ENCODE measurements around the gene DOC2B.

GRCh38 chr17:143785-144281 lies 37.6 kb downstream of the DOC2B start:
- TF ChIP-seq HDGF (IDR thresholded peaks at IDR 0.05; ENCODE audit: borderline replicate concordance) = no peak
- no peak for TF ChIP-seq FOXM1 (IDR thresholded peaks at IDR 0.05; ENCODE audit: borderline replicate concordance)
- TF ChIP-seq FOXK2 (IDR thresholded peaks at IDR 0.05) = no peak
- TF ChIP-seq SP1 (IDR thresholded peaks at IDR 0.05) = no peak
- no peak for TF ChIP-seq PKNOX1 (IDR thresholded peaks at IDR 0.05)
